Naive thymus-derived CD4-positive, alpha-beta T cell (primary cell): ENCODE results near the gene DUSP23. TPM values are rescaled to one million over a fixed set of nuclear protein-coding genes. Genes with fewer than 3 reads are reported as not detected.

Experiments
- ATAC-seq: fragments of 150-1000 bp; cut with Tn5 transposase; 2 replicates; pipeline ENCODE4 v1.10.0; 2021; ENCODE audit warnings: mild to moderate bottlenecking, moderate library complexity
- CTCF ChIA-PET: fragments of 350-600 bp; sonication (Branson Sonifier 250); formaldehyde crosslinking; loops from one replicate; lab custom pipeline; 2021; ENCODE audit warnings: antibody characterized with exemption; lab: Charles Lee
- POLR2A ChIA-PET: fragments of 350-600 bp; sonication (Branson Sonifier 250); formaldehyde crosslinking; loops from one replicate; lab custom pipeline; 2021; ENCODE audit warnings: antibody characterized with exemption, inconsistent platforms; lab: Charles Lee
- DNase-seq, 9 donors: peaks; one replicate each; pipeline versions ENCODE4 v3.0.0 to v3.0.0-alpha.2; 2020 to 2022; ENCODE audit warnings: mixed read lengths in 1 of 9
- H3K27ac ChIP-seq: one replicate; pipeline ENCODE4 v1.7.0; 2013; ENCODE audit warnings: mild to moderate bottlenecking, low read depth, low read length, moderate library complexity
- H3K27me3 ChIP-seq, 2 donors: one replicate each; pipeline ENCODE4 v1.7.0; 2013; ENCODE audit warnings: low read length in 2 of 2, mild to moderate bottlenecking in 2 of 2, moderate library complexity in 2 of 2; ENCODE audit not compliant: control insufficient read depth in 2 of 2, insufficient read depth in 2 of 2
- H3K36me3 ChIP-seq, 3 experiments: 1 replicate in 2 of 3; 2 replicates in 1 of 3; pipeline ENCODE4 v1.7.0; 2013; ENCODE audit warnings: low read length in 3 of 3, mild to moderate bottlenecking in 3 of 3, moderate library complexity in 1 of 3; ENCODE audit not compliant: insufficient read depth in 3 of 3, control insufficient read depth in 2 of 3
- H3K4me1 ChIP-seq, 2 donors: one replicate each; pipeline ENCODE4 v1.7.0; 2013; ENCODE audit warnings: low read length in 2 of 2, mild to moderate bottlenecking in 2 of 2, moderate library complexity in 1 of 2; ENCODE audit not compliant: control insufficient read depth in 2 of 2, insufficient read depth in 2 of 2
- H3K4me3 ChIP-seq: 2 replicates; pipeline ENCODE4 v1.7.0; 2013; ENCODE audit warnings: mild to moderate bottlenecking, low read length
- H3K9me3 ChIP-seq, 3 experiments: 1 replicate in 2 of 3; 2 replicates in 1 of 3; pipeline ENCODE4 v1.7.0; 2013; ENCODE audit warnings: low read length in 3 of 3; ENCODE audit not compliant: control insufficient read depth in 2 of 3
- H3K27ac Mint-ChIP-seq, 9 donors: one replicate each; pipeline ENCODE4 v1.8.0; 2020 to 2022; ENCODE audit warnings: mixed read lengths in 9 of 9, mild to moderate bottlenecking in 8 of 9, moderate library complexity in 5 of 9, inconsistent platforms in 2 of 9
- H3K27me3 Mint-ChIP-seq, 5 donors: one replicate each; pipeline ENCODE4 v1.8.0; 2021 to 2022; ENCODE audit warnings: mixed read lengths in 5 of 5, mild to moderate bottlenecking in 1 of 5
- H3K36me3 Mint-ChIP-seq, 5 donors: one replicate each; pipeline ENCODE4 v1.8.0; 2020 to 2022; ENCODE audit warnings: mixed read lengths in 5 of 5, mild to moderate bottlenecking in 3 of 5, inconsistent platforms in 1 of 5
- H3K4me1 Mint-ChIP-seq, 7 donors: one replicate each; pipeline ENCODE4 v1.8.0; 2020 to 2022; ENCODE audit warnings: mixed read lengths in 7 of 7, mild to moderate bottlenecking in 3 of 7, inconsistent platforms in 1 of 7
- H3K4me3 Mint-ChIP-seq, 10 donors: one replicate each; pipeline ENCODE4 v1.8.0; 2020 to 2022; ENCODE audit warnings: mild to moderate bottlenecking in 10 of 10, mixed read lengths in 10 of 10, moderate library complexity in 6 of 10, inconsistent platforms in 2 of 10
- H3K9me3 Mint-ChIP-seq, 11 donors: one replicate each; pipeline ENCODE4 v1.8.0; 2020 to 2022; ENCODE audit warnings: mixed read lengths in 11 of 11, mild to moderate bottlenecking in 4 of 11, inconsistent platforms in 1 of 11, moderate library complexity in 1 of 11
- intact Hi-C, 2 donors: fragments of 100-400 bp; cut with micrococcal nuclease; formaldehyde crosslinking; loops; one replicate each; pipeline ENCODE4 v1.15.1; 2023
- polyA plus RNA-seq, 2 donors: library from polyadenylated mRNA; unstranded; fragments of 300-500 nt; fragmentation: Illumina TruSeq; gene quantifications; one replicate each; pipeline ENCODE4 v1.2.3, GENCODE V29; 2021
- total RNA-seq, 6 experiments: library from RNA in 5 of 6; stranded (reverse) in 5 of 6; gene quantifications; 1 replicate in 5 of 6; 2 replicates in 1 of 6; pipeline ENCODE4 v1.2.3 and lab custom pipeline; 2021 to 2026

The DUSP23 gene
- total and polyA plus RNA-seq, 7 experiments from 2014 or later, result 7.4 to 38.0 (median 13.9) TPM

DNA sequence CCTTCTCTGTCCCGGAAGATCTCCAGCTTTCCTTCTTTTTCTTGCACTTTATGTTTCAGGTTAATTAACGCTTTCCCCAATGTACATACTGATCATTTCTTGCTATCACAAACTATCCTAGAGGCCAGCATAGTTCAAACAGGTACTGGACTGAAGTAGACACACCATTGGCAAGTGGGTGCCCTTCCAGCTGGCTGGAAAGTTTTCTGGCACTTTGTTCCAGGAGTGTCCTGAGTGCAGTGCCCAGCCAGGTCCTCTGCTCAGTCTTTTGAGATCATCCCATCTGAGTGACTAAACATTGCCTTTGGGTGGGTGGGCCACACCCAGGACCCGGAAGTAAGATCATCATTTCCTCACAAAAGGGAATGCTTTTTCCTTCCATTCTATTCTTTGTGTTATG is 15.0 kb upstream of the DUSP23 start:
- no peak overlapping the region for H3K27ac Mint-ChIP-seq
- H3K4me1 Mint-ChIP-seq, result no peaks in the 10 kb centered on the region
- ChIA-PET CTCF (no interaction called here), POLR2A (no interaction called here)
- H3K36me3 Mint-ChIP-seq, result no peaks in the 10 kb centered on the region
- Histone ChIP-seq H3K4me3 (no peak overlapping the region), H3K4me1 (no peaks in the 10 kb centered on the region), H3K9me3 (no peaks in the 10 kb centered on the region), H3K27ac (no peak overlapping the region), H3K36me3 (no peaks in the 10 kb centered on the region), H3K27me3 (no peaks in the 10 kb centered on the region)
- DNase-seq, result no peak
- peaks cover 0 to 31% (median 14%) of the 10 kb centered on the region in 5 donors for H3K27me3 Mint-ChIP-seq
- no peak overlapping the region for H3K4me3 Mint-ChIP-seq
- H3K9me3 Mint-ChIP-seq, result peaks cover 0 to 3% (median 0%) of the 10 kb centered on the region in 11 donors
- ATAC-seq, result no peak
- intact Hi-C loops, result no loop called here

- H3K9me3 Mint-ChIP-seq, result no peaks in the 10 kb centered on the region
- no peaks in the 10 kb centered on the region for H3K4me1 Mint-ChIP-seq
- H3K9me3 ChIP-seq, result no peaks in the 10 kb centered on the region
- no peaks in the 10 kb centered on the region for H3K36me3 Mint-ChIP-seq
- DNase-seq, result no peak
- ChIA-PET CTCF (interaction anchor here (1.5 kb wide), 1 partner anchor 238 kb away, joined by 3 read pairs; no protein-coding TSS in a partner anchor), POLR2A (no interaction called here)
- no peak for ATAC-seq
- H3K27me3 ChIP-seq, result no peaks in the 10 kb centered on the region
- no peaks in the 10 kb centered on the region for H3K36me3 ChIP-seq
- intact Hi-C loops, result no loop called here
- H3K27ac ChIP-seq, result no peak overlapping the region
- no peaks in the 10 kb centered on the region for H3K4me1 ChIP-seq
- peaks cover 0 to 21% (median 14%) of the 10 kb centered on the region in 5 donors for H3K27me3 Mint-ChIP-seq
- no peak overlapping the region for H3K27ac Mint-ChIP-seq
- H3K4me3 ChIP-seq, result no peak overlapping the region
- H3K4me3 Mint-ChIP-seq, result no peak overlapping the region
Observed at GRCh38 chr1:159771127-159771895, 9.5 kb upstream of the DUSP23 start.

GRCh38 chr1:159774465-159774864 is 6.3 kb upstream of the DUSP23 start:
- POLR2A ChIA-PET, result no interaction called here

GRCh38 chr1:159775716-159776115 is 5.0 kb upstream of the DUSP23 start:
- intact Hi-C loops, result no loop called here

More at GRCh38 chr1:159774465-159774864, 6.3 kb upstream of the DUSP23 start:
- no peaks in the 10 kb centered on the region for H3K27me3 ChIP-seq
- CTCF ChIA-PET, result no interaction called here
- Mint-ChIP-seq H3K27ac (no peak overlapping the region), H3K4me3 (no peak overlapping the region), H3K9me3 (no peaks in the 10 kb centered on the region), H3K36me3 (no peaks in the 10 kb centered on the region), H3K27me3 (peaks cover 0 to 25% (median 8%) of the 10 kb centered on the region in 5 donors), H3K4me1 (peaks cover under 1 to 13% (median 10%) of the 10 kb centered on the region in 7 donors)
- no peak overlapping the region for H3K27ac ChIP-seq
- ATAC-seq (no peak), DNase-seq (no peak)
- intact Hi-C loops, result no loop called here
- H3K4me3 ChIP-seq, result no peak overlapping the region
- no peaks in the 10 kb centered on the region for H3K9me3 ChIP-seq
- no peaks in the 10 kb centered on the region for H3K4me1 ChIP-seq
- no peaks in the 10 kb centered on the region for H3K36me3 ChIP-seq

DNA sequence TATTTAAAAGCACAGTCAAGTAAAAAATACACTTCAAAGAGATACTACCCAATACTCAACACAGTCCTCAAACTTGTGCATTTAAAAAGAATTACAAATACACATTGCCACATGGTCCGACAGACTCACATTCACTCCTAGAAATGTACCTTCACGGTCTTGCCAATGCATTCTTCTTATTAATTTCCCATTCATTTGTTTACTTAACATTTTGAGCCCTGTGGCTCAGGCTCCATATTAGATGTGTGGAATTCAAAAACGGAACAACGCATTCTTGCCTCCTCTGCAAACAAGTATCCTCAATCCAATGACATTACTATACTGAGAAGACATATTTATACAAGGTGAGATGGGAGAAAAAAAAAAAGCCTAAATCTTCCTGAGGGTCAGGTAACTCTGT is 2.5 kb upstream of the DUSP23 start:
- DNase-seq (no peak), ATAC-seq (no peak)
- Histone ChIP-seq H3K4me3 (no peak overlapping the region), H3K36me3 (no peaks in the 10 kb centered on the region), H3K27me3 (no peaks in the 10 kb centered on the region), H3K9me3 (no peaks in the 10 kb centered on the region), H3K4me1 (peaks cover 6% of the 10 kb centered on the region in 2 donors), H3K27ac (no peak overlapping the region)
- peaks cover 9 to 33% (median 28%) of the 10 kb centered on the region in 7 donors for H3K4me1 Mint-ChIP-seq
- peak overlapping the region in 3 of 10 donors; percentile 29 to 78 (median 44) for H3K4me3 Mint-ChIP-seq
- no peaks in the 10 kb centered on the region for H3K36me3 Mint-ChIP-seq
- POLR2A ChIA-PET, result interaction anchor here (0.7 kb wide), 1 partner anchor 47 kb away, joined by 3 read pairs; no protein-coding TSS in a partner anchor
- peaks cover 0 to 14% (median 1%) of the 10 kb centered on the region in 5 donors for H3K27me3 Mint-ChIP-seq
- no peaks in the 10 kb centered on the region for H3K9me3 Mint-ChIP-seq
- intact Hi-C loops, result no loop called here
- peak overlapping the region in 3 of 9 donors; percentile 15 to 67 (median 56) for H3K27ac Mint-ChIP-seq
- CTCF ChIA-PET, result interaction anchor here (0.6 to 1.5 kb wide), 2 partner anchors 12 to 228 kb away, joined by 3 to 6 read pairs; no protein-coding TSS in a partner anchor

More at GRCh38 chr1:159775716-159776115, 5.0 kb upstream of the DUSP23 start:
- Mint-ChIP-seq H3K4me1 (peaks cover 6 to 25% (median 16%) of the 10 kb centered on the region in 7 donors), H3K36me3 (no peaks in the 10 kb centered on the region), H3K9me3 (no peaks in the 10 kb centered on the region), H3K4me3 (no peak overlapping the region), H3K27me3 (peaks cover 0 to 25% (median 8%) of the 10 kb centered on the region in 5 donors), H3K27ac (no peak overlapping the region)
- H3K27ac ChIP-seq, result no peak overlapping the region
- no peak for ATAC-seq
- H3K27me3 ChIP-seq, result no peaks in the 10 kb centered on the region
- H3K36me3 ChIP-seq, result no peaks in the 10 kb centered on the region
- CTCF ChIA-PET, result no interaction called here
- POLR2A ChIA-PET, result no interaction called here
- H3K9me3 ChIP-seq, result no peaks in the 10 kb centered on the region
- H3K4me3 ChIP-seq, result no peak overlapping the region
- no peak for DNase-seq
- H3K4me1 ChIP-seq, result peaks cover 6% of the 10 kb centered on the region in 2 donors

GRCh38 chr1:159779403-159779851 is 1.3 kb upstream of the DUSP23 start:
- Histone ChIP-seq H3K36me3 (no peaks in the 10 kb centered on the region), H3K27me3 (no peaks in the 10 kb centered on the region), H3K27ac (peak overlapping the region; percentile 2), H3K9me3 (no peaks in the 10 kb centered on the region), H3K4me1 (peaks cover 6% of the 10 kb centered on the region in 2 donors), H3K4me3 (no peak overlapping the region)
- Mint-ChIP-seq H3K27ac (peak overlapping the region in 2 of 9 donors; percentile 2 to 81), H3K9me3 (no peaks in the 10 kb centered on the region), H3K27me3 (peaks cover 0 to 14% (median 0%) of the 10 kb centered on the region in 5 donors), H3K4me1 (peaks cover 9 to 33% (median 28%) of the 10 kb centered on the region in 7 donors), H3K4me3 (peak overlapping the region; percentile 3 to 89 (median 84)), H3K36me3 (no peaks in the 10 kb centered on the region)
- CTCF ChIA-PET, result interaction anchor here (0.6 to 1.0 kb wide), 2 partner anchors 13 to 20 kb away, joined by 3 read pairs; no protein-coding TSS in a partner anchor
- ATAC-seq (no peak), DNase-seq (no peak)
- intact Hi-C loops, result no loop called here
- POLR2A ChIA-PET, result no interaction called here
